HG03108 (cell line): ENCODE data around the gene CHEK2.
"Not testable (repeated sequence)": the region's sequence is repeated elsewhere in the genome, so short reads cannot be mapped to it uniquely, and the experiment has no call there.

Experiments
- ATAC-seq: cut with Tn5 transposase; IDR thresholded peaks from one replicate; pipeline ENCODE4 v1.9.1; 2021; ENCODE audit warnings: moderate library complexity; ENCODE audit not compliant: unreplicated experiment

CHEK2 gene

GRCh38 chr22:28693041-28693760 is 48.4 kb downstream of the CHEK2 start:
- ATAC-seq, result not testable (repeated sequence)

GRCh38 chr22:28689796-28690195 is 51.8 kb downstream of the CHEK2 start:
- ATAC-seq, result not testable (repeated sequence)

GRCh38 chr22:28682966-28683365 is 58.7 kb downstream of the CHEK2 start:
- not testable (repeated sequence) for ATAC-seq

- not testable (repeated sequence) for ATAC-seq
These were observed 60.7 kb downstream of the CHEK2 start for GRCh38 chr22:28680813-28681490.

- ATAC-seq, result not testable (repeated sequence)
These were observed 61.9 kb downstream of the CHEK2 start, which contains the start of gene TTC28 for GRCh38 chr22:28679611-28680287. TSS of gene TTC28 (minus strand) at chr22:28679840. CDS start at chr22:28679723, 117 bp downstream.

GRCh38 chr22:28678778-28679610 is 62.6 kb downstream of the CHEK2 start:
- not testable (repeated sequence) for ATAC-seq

- not testable (repeated sequence) for ATAC-seq
These were observed 63.5 kb downstream of the CHEK2 start for GRCh38 chr22:28678170-28678569.

- no peak for ATAC-seq
These were observed 67.5 kb downstream of the CHEK2 start for GRCh38 chr22:28674121-28674563.

GRCh38 chr22:28670756-28671155 is 70.9 kb downstream of the CHEK2 start:
- ATAC-seq, result no peak

- no peak for ATAC-seq
These were observed 71.5 kb downstream of the CHEK2 start for GRCh38 chr22:28670161-28670560.

- no peak for ATAC-seq
These were observed 72.2 kb downstream of the CHEK2 start for GRCh38 chr22:28669387-28669786.

- ATAC-seq, result not testable (repeated sequence)
These were observed 78.1 kb downstream of the CHEK2 start for GRCh38 chr22:28663569-28663942.

- ATAC-seq, result no peak
These were observed 83.2 kb downstream of the CHEK2 start for GRCh38 chr22:28658448-28658847.

GRCh38 chr22:28656181-28656580 is 85.4 kb downstream of the CHEK2 start:
- no peak for ATAC-seq

- no peak for ATAC-seq
These were observed 91.2 kb downstream of the CHEK2 start for GRCh38 chr22:28650463-28650862.

GRCh38 chr22:28648792-28649191 is 92.8 kb downstream of the CHEK2 start:
- ATAC-seq, result no peak

GRCh38 chr22:28647216-28647615 is 94.4 kb downstream of the CHEK2 start:
- ATAC-seq, result no peak

GRCh38 chr22:28639321-28639720 is 102.3 kb downstream of the CHEK2 start:
- no peak for ATAC-seq
